Superior temporal gyrus (tissue), 1 donor: ENCODE measurements around the gene ALDH7A1.
"Not testable (repeated sequence)": the region's sequence is repeated elsewhere in the genome, so short reads cannot be mapped to it uniquely, and the experiment has no call there.

Experiments used
- DNase-seq: peaks from one replicate; pipeline ENCODE4 v3.0.0-alpha.2; 2016; ENCODE audit errors: extremely low spot score

ALDH7A1 gene

DNA sequence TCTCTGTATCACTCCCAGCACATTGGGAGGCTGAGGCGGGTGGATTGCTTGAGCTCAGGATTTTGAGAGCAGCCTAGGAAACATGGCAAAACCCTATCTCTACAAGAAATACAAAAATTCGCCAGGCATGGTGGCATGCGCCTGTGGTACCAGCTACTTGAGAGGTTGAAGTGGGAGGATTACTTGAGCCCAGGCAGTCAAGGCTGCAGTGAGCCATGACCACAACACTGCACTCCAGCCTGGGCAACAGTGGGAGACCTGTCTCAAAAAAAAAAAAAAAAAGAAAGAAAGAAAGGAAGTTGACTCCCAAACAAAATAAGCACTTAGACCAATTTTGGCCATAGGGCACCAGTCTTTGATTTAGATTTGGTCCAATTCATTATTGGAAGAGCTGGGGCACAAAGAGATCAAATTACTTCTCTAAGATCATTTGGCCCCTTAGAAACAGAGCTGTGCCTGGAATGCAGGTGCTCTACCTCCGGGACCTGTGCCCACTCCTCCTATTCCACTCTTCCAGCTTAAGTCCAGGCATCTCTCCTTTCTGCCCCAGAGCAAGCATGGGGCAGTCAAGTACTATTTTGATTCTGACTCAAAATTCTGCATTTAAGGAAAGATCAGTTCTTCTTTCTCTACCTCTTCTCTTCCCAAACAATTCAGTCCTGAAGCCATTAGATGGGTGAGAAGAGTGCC, 59.0 kb downstream of the ALDH7A1 start:
- DNase-seq: no peak

DNA sequence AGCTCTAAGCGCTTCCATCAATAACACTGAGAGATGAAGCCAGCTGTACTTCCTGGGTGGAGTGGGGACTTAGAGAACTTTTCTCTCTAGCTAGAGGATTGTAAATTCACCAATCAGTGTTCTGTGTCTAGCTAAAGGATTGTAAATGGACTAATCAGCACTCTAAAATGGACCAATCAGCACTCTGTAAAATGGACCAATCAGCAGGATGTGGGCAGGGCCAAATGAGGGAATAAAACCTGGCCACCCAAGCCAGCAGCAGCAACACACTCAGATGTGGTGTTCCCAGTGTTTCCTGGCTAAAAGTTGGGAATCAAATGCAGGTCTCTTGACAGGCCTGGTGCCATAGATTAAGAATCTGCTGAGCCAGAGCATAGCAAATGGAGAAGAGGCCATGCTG, 60.5 kb downstream of the ALDH7A1 start:
- DNase-seq: no peak

DNA sequence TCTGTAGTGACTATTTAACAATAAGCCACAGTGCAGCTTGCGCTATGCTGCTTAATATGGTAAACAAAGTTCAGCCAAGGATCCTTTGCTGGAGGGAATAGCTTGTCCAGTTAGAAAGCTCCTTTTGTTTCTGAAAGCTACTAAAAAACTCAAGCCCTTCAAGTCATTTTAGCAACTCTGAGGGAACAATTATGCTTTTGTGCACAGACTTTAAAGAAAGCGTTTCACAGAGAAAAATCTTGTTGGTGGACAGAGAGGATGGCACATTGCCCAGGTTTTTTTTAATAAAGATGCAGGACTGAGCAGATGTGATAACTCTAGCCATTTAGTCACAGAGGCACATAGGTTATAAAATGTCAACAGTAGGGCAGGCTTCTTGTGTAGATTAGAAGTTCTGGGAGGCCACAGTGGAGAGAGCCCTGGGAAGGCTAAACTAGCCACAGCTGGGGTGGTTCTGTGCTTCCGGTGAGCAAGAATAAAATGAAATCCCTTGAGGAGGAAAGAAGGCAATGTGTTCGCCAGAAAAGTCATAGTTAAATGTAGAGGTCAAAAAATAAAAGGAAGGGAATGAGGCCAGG, 63.4 kb downstream of the ALDH7A1 start:
- DNase-seq: peak; percentile 77

DNA sequence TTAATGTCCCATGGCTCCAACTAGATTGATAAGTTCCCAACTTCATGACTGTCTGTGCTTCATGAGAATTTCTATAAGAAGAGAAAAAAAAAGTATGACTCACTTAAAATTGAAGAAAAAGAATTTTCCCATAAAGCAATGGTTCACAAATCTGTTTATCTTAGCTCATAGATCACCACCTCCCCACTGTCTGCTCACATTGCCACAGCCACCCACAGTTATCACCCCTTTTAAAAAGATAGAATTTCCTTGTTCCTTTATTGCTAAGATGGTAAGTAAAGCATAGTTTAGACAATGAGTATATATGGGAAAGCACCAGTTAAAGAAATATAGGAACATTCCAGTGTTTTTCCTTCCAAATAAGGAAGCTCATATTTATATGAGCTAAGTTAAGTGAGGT, 67.1 kb downstream of the ALDH7A1 start:
- DNase-seq: no peak

DNA sequence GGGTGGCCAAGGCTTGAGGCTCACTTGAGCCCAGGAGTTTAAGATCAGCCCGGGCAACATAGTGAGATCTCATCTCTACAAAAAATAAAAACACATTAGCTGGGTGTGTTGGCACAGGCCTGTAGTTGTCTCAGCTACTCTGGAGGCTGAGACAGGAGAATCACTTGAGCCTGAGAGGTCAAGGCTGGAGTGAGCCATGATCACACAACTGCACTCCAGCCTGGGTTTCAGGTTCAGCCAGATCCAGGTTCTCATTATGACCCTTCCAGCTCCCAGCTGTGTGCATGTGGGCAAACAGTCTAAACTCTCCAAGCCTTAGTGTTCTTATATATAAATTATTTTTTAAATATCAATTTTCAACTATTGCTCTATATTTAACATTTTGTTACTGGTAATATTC, 67.9 kb downstream of the ALDH7A1 start:
- no peak for DNase-seq

DNA sequence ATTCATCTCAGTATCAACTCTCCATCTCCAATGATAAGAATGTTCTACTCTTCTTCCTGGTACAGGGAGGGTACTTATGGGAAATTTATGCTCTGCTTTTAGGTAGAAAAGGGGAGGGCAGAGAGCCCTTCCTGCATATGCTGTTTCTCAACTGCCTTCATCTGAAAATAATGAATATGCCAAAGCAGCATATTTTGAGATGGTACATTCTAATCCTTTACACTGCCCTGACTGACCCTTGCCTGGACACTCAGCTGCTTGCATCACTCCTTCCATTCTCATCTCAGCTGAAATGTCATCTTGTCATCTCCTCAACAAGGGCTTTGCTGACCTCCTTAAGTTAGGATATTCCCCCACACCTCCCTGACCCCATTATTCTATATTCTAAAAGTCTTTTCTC, 68.5 kb downstream of the ALDH7A1 start:
- no peak for DNase-seq

DNA sequence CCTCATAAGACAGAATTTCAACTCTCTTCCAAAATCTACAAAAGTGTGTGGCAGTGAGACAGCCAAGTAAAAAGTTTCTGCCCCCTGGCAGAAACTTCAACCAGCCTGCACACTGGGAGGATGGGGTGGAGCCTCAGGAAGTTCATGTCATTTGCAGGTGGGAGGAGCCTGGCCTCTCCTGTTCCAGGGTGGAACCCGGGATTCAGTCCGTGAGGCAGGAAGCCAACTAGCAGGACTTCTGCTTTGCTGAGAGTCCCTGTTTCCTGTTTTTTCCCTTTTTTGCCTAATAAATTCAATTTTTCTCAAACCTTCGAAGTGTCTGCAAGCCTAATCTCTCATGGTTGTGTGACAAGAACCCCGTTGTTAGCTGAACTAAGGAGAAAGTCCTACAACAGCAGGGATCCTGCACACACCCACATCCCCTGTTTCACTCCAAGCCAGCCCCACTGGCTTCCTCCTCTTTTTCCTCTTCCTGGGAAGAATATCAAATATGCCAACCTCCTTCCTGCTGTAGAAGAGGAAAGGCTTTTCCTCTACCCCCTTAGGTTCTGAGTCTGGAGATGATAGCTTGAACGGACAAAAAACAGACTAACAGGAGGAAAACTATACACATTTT, 69.3 kb downstream of the ALDH7A1 start:
- no peak for DNase-seq

DNA sequence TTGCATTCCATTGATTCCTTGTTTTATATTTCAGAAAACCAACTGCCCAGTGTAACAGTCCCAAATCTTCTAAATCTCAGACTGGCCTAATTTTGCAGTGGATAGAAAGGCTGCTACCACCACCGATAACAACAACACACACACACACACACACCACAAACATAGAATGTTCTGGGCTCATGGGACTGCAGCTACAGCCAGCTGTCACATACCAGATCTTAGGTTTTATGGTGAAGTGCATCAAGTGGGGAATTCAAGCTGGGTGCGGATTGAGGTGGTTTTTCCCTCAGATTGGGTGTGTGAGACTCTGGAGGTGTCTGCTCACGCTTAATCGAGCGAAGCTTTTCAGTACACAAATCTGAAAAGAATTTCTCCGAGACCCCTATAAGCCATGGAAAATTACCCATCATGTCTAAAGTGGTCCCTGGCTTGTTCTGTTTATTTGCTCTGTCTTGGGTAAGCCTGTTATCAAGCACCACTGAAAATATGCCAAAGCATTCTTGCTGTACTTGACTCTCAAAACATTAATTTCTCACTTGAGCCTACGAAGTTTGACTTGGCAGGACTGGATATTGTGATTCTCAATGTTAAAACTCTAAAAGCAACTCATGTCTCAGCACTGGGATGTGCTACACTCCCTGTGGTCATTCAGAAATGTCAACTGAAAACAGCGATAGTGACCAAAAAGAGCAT, 71.1 kb downstream of the ALDH7A1 start:
- no peak for DNase-seq

DNA sequence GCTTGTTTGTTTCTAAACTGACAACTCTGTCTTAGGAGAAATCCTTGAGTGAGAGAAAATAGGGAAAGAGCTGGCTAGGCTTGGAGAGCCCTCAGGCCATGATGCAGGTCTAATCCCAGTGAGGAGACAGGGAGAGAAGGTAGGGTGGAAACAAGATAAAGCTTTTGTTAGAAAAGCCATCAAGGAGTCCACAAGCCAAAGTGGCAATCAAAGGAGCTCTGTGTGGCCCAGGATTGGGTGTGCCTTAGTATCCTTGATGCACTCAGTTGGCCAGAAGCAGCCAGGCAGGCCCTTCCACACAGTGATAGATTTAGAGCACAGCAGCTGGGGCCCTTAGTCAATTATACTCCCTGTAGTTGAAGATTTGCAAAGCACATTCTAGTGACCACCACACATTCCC, 73.9 kb downstream of the ALDH7A1 start:
- DNase-seq: no peak

DNA sequence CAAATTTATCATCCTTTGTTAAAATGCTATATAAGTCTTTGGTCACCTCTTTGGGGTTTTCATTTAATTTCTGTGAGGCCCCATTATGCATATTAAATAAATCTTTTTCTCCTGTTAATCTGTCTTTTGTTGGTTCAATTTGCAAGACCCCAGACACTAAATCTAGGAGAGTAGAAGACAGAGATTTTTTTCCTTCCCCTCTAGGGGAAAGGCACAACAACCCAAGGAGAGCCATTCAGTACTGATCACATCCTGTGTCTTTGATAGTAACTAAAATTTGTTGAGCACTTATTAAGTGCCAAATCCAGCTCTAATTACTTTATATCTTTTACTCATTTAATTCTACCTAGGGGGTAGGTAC, 74.4 kb downstream of the ALDH7A1 start:
- no peak for DNase-seq

DNA sequence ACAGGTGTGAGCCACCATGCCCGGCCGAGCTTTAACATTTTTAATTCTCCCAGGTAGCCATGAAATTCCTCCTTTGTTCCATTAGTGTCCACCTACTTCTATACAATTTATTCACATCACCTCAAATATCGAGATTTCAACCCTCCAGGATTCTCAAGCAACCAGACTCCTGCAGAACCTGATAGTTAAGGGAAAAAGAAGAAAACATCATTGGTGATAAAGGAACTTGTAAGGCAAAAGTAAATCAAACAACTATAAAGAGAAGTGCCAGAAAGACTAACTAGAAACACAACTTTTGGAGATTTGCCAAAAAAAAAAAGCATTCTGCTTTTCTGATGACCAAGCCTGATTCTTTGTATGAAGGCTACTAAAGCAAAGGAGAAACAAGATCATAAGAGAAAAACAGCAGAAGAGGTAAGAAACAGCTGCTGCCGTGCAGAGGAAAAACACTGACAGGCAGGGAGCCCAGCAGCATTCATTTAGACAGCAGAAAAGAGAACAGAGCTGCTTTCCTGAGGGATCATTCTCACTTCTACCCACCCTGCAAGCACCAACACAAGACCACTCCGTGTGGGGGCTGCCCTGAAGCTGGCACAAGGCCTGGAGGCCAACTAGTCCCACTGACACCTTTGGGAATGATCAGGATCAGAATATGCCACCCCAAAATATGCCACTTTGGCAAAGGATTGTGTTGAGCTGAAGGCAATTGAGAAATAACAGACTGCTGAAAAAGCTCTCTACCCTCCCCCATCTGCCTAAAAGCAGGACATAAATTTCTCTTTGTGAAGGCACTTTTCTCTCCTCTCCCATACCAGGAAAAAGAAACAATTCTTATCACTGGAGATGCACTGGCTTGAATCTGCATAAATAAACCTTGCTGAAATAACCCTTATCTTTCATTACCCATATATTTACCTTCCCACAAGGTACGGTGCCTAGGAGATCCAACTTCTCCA, 75.1 kb downstream of the ALDH7A1 start:
- DNase-seq: peak; percentile 79

DNA sequence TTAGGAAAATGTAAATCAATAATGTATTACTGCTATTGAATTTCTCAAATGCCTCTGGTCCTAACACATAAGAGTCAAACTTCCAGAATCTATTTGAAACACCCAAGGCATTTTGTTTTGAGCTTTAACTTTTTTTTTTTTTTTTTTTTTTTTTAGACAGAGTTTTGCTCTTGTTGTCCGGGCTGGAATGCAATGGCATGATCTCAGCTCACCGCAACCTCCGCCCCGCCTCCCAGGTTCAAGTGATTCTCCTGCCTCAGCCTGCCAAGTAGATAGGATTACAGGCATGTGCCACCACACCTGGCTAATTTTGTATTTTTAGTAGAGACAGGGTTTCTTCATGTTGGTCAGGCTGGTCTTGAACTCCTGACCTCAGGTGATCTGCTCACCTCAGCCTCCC, 75.8 kb downstream of the ALDH7A1 start:
- not testable (repeated sequence) for DNase-seq

DNA sequence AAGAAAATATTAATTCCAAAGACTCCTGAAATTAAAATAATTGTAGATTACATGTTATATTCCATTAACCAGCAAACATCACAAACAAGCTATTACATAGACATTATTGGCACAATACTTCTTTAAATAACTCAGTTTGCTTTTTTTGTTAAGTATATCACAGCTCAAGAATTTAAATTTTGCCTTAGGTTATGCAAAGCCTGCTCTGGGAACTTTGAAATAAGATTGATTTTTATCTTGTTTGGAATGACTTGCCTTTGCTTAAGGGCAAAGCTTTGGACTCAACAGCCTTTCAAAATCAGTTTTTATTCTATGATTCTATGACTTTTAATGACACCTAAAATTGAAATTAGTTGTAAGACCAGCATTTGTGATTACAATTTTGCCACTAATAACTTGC, 78.2 kb downstream of the ALDH7A1 start:
- no peak for DNase-seq

DNA sequence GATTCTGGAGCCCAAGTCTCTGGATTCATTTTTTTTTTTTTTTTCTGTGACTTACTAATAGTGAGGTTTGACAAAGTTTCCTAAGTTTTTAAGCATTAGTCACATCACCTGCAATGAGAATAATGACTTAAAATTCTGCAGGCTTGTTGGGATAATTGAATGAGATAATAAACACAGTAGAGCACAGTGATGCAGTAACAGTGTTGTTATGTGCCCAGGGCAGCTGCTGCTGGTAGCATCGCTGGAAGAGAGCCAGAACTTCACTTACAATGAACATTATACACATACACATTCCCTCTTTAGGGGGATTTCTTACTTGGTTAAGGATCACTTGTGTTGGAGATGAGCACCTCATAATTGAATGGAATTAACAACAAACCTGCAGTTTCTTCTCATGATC, 78.9 kb downstream of the ALDH7A1 start:
- DNase-seq: peak; percentile 73

DNA sequence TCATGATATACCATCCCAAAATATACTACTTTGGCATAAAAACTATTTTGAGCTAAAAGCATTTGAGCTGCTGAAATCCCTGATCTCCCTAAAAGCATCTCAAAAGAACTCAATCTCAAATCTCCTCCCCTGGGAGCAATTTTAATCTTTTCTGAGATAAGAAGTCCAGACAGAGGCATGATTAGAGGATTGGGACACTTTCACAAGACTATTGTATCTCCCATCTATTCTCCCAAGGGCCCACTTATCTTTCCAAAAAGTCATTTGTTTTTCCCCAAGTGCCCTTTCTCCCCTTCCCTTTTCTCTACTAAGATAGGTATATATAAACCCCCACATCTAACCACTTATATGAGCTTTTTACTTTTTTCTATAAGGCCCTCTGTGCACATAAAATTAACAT, 79.7 kb downstream of the ALDH7A1 start:
- DNase-seq: no peak

DNA sequence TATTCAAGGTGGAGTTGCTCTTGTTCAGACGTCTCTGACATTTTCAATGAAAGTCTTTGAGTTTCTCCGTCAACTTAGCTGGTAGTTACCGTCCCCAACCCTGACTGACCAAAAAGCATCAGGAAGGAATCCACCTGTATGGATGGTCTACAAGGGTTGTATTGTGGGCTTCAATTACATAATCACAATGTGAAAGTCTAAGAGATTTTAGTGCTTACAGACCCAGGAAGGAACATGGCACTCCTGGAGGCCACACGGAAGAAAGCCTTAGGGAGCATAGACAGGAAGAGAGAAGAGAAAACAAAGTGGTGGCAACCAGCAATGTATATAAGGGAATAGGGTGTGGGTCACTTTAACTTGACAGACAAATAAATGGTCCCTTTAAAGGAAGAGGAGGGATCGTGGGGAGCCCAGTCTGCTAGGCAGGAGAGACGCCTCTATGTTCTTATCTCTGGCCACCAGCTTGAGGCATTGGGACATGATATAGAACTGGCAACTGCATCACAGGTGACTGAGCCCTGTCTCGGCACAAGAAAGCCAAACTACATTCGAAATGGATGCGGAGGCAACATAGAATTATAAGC, 80.4 kb downstream of the ALDH7A1 start:
- no peak for DNase-seq

DNA sequence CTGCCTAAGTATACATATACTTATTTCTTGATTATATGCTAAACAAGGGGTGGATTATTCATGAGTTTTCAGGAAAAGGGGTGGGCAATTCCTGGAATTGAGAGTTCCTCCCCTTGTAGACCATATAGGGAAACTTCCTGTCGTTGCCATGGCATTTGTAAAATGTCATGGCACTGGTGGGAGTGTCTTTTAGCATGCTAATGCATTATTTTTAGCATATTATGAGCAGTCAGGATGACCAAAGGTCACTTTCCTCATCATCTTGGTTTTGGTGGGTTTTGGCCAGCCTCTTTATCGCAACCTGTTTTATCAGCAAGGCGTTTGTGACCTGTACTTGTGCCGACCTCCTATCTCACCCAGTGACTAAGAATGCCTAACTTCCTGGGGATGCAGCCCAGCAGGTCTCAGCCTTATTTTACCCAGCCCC, 80.9 kb downstream of the ALDH7A1 start:
- no peak for DNase-seq

DNA sequence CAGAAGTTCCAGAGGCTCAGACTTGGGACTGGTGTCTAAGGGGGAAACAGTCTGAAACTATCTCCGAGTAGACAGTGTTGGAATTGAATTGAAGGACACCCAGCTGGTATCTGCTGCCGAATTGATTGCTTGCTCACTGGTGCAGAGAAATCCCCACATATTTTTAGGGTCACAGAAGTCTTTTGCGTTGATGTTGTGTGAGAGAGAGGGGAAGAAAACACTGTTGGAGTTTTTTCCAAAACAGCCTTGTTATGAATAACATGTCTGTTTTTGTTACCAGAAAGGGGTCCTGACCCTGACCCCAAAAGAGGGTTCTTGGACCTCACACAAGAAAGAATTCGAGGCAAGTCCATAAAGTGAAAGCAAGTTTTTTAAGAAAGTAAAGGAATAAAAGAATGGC, 81.3 kb downstream of the ALDH7A1 start:
- no peak for DNase-seq

DNA sequence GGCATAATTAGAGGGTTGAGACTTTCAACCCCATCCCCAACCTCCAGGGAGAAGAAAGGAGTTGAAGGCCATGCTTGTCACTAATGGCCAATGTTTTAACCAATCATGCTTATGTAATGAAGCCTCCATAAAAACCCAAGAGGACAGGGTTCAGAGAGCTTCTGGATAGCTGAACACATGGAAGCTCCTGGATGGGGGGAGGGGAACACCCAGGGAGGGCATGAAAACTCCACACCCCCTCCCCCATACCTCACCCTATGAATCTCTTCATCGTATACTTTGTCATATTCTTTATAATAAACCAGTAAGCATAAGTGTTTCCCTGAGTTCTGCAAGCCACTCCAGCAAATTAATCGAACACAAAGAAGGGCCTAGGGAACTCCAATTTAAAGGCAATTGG, 81.7 kb downstream of the ALDH7A1 start:
- DNase-seq: no peak

DNA sequence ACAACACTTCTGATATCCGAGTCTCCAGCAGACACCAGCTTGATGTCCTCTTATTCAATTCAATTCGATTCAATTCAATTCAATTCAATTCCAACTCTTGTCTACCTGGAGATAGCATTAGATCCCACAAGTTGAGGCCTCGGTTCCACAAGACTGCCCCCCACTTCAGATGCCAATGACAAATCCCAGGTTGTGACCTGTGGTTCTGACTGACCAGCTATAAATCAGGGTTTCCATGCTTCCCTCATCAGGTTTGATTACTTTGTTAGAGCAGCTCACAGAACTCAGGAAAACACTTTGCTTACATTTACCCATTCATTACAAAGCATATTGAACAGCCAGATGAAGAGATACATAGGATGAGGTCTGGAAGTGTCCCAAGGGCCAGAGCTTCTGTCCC, 82.6 kb downstream of the ALDH7A1 start:
- DNase-seq: no peak

DNA sequence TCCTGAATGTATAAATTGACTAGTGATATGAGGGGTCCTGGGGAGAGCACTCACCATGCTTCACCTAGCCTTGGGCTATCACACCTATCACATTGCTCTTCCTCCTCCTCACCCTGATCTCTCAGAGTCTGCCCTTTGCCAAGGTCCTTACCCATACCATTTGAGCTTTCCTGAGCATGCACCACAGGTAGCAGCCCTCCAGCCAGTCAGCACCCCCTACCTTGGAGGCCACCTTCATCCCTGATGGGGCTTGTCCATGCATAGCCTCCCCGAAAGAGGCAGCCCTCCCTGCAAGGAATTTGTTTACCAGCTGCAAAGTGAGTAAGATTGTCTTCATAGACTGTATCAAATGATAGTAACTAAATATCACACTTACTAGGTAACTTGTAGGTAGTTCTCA, 83.1 kb downstream of the ALDH7A1 start:
- no peak for DNase-seq
